Peyer's patch (tissue), 4 donors: ENCODE measurements around the gene NKAIN2. TPM values are rescaled to one million over a fixed set of nuclear protein-coding genes. Genes with fewer than 3 reads are reported as not detected.
A peak's percentile ranks its signal among the peaks of the same experiment; 100 is the strongest.

Experiments
- DNase-seq, 3 donors: peaks; one replicate each; pipeline ENCODE4 v3.0.0-alpha.2; 2017 to 2019
- H3K27ac ChIP-seq, 4 donors: fragments of 200-600 bp; sonication (generic); one replicate each; pipeline ENCODE4 v1.5.1; 2016 to 2019
- H3K27me3 ChIP-seq, 2 donors: fragments of 200-600 bp; sonication (generic); one replicate each; pipeline ENCODE4 v1.5.1; 2019
- H3K36me3 ChIP-seq, 3 donors: fragments of 200-600 bp; sonication (generic); one replicate each; pipeline ENCODE4 v1.5.1; 2016 to 2019
- H3K4me1 ChIP-seq, 4 donors: fragments of 200-600 bp; sonication (generic); one replicate each; pipeline ENCODE4 v1.5.1; 2016 to 2019
- H3K4me3 ChIP-seq, 4 donors: fragments of 200-600 bp; sonication (generic); 1 replicate in 3 of 4; 2 replicates in 1 of 4; pipeline ENCODE4 v1.5.1; 2016 to 2019; ENCODE audit warnings: mild to moderate bottlenecking in 1 of 4
- H3K9me3 ChIP-seq, 4 donors: fragments of 200-600 bp; sonication (generic); one replicate each; pipeline ENCODE4 v1.5.1; 2016 to 2019; ENCODE audit warnings: mild to moderate bottlenecking in 1 of 4
- POLR2A ChIP-seq, 2 donors: fragments of 450-650 bp; IDR thresholded peaks; one replicate each; pipeline ENCODE4 v1.5.1; 2017; ENCODE audit warnings: antibody characterized with exemption in 2 of 2, mild to moderate bottlenecking in 2 of 2, moderate library complexity in 2 of 2
- total RNA-seq, 4 donors: library from RNA; depleted of rRNA; stranded (reverse); fragments of >200 nt; gene quantifications; one replicate each; pipeline ENCODE4 v1.1.0, GENCODE V29; 2016
- TF ChIP-seq, protein P1 (sequence below), 6 experiments: fragments of 450-650 bp in 4 of 6; fragments of 200-600 bp in 2 of 6; sonication (generic) in 1 of 6; IDR thresholded peaks; one replicate each; pipeline ENCODE4 v1.5.1; 2017 to 2019; ENCODE audit warnings: antibody characterized with exemption in 6 of 6, mild to moderate bottlenecking in 3 of 6, moderate library complexity in 1 of 6

NKAIN2 gene
- total RNA-seq, 4 donors from 2014 or later, result not detected

DNA sequence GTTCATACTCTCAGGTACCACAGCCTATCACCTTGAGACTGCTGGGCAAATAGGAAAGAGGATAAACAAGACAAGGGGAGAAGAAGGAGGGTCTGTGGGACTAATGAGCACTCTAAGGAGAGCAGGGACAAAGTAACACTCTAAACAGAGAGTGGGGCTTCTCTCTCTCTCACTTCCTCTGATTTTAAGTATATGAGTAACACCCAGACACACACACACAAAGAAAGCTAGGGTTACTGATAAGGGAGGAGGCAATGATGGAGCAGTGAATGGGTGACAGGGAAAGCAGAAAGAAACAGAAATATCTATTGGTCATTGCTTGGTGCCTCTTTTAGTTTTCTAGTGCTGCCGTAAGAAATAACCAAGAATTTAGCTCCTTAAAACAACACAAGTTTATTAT, 1062.4 kb downstream of the NKAIN2 start:
- TF ChIP-seq, protein P1, sequence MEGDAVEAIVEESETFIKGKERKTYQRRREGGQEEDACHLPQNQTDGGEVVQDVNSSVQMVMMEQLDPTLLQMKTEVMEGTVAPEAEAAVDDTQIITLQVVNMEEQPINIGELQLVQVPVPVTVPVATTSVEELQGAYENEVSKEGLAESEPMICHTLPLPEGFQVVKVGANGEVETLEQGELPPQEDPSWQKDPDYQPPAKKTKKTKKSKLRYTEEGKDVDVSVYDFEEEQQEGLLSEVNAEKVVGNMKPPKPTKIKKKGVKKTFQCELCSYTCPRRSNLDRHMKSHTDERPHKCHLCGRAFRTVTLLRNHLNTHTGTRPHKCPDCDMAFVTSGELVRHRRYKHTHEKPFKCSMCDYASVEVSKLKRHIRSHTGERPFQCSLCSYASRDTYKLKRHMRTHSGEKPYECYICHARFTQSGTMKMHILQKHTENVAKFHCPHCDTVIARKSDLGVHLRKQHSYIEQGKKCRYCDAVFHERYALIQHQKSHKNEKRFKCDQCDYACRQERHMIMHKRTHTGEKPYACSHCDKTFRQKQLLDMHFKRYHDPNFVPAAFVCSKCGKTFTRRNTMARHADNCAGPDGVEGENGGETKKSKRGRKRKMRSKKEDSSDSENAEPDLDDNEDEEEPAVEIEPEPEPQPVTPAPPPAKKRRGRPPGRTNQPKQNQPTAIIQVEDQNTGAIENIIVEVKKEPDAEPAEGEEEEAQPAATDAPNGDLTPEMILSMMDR (IDR thresholded peaks at IDR 0.05), result no peak
- no peak for TF ChIP-seq POLR2A (IDR thresholded peaks at IDR 0.05)
- no peaks in the 10 kb centered on the region for H3K4me1 ChIP-seq
- no peaks in the 10 kb centered on the region for H3K9me3 ChIP-seq
- no peaks in the 10 kb centered on the region for H3K27me3 ChIP-seq
- H3K36me3 ChIP-seq, result no peaks in the 10 kb centered on the region
- DNase-seq, result no peak
- H3K4me3 ChIP-seq, result no peak overlapping the region
- H3K27ac ChIP-seq, result no peak overlapping the region

DNA sequence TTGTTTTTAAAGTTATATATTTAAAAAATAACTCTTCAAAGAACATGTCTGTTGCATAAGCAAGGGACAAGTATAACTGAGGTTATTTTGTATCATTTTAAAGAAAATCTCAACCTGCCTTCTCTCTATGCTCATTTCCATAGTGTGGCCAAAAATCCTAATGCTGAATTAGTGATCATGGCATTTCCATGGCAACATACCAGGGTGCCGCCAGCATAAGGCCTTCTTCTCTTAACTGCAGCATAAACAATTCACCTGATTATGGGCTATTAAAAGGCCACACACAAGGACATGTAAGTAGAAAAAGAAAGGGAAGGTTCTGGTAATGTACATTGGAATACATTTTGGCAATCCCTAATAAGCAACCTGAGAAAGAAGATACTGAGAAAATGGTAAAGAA, 1063.5 kb downstream of the NKAIN2 start:
- DNase-seq, result no peak
- TF ChIP-seq, protein P1 (IDR thresholded peaks at IDR 0.05), result no peak
- TF ChIP-seq POLR2A (IDR thresholded peaks at IDR 0.05), result no peak
- no peak overlapping the region for H3K4me3 ChIP-seq
- H3K27ac ChIP-seq, result no peak overlapping the region
- H3K36me3 ChIP-seq, result no peaks in the 10 kb centered on the region
- H3K9me3 ChIP-seq, result no peaks in the 10 kb centered on the region
- no peaks in the 10 kb centered on the region for H3K4me1 ChIP-seq
- no peaks in the 10 kb centered on the region for H3K27me3 ChIP-seq

DNA sequence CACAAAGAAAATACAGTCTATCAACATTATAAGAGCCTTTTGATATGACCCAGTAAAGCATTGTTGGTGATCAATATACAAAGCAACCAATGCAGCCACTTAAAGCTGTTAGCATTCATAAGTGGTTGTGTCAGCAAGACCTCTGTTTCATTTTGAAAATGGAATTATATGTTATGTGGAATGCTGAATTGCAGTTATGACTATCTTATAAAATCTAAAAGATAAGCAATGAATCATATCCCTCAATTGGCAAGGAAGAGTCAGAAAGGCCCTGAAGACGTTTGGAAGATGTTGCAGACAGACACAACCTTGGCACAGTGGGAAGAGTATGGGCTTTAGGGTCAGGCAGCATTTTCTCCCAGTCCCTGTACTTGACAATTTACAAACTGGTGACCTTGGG, 1064.8 kb downstream of the NKAIN2 start:
- Histone ChIP-seq H3K9me3 (no peaks in the 10 kb centered on the region), H3K27me3 (no peaks in the 10 kb centered on the region), H3K27ac (no peak overlapping the region), H3K36me3 (no peaks in the 10 kb centered on the region), H3K4me3 (no peak overlapping the region), H3K4me1 (no peaks in the 10 kb centered on the region)
- TF ChIP-seq, protein P1 (IDR thresholded peaks at IDR 0.05), result no peak
- no peak for TF ChIP-seq POLR2A (IDR thresholded peaks at IDR 0.05)
- DNase-seq, result no peak

DNA sequence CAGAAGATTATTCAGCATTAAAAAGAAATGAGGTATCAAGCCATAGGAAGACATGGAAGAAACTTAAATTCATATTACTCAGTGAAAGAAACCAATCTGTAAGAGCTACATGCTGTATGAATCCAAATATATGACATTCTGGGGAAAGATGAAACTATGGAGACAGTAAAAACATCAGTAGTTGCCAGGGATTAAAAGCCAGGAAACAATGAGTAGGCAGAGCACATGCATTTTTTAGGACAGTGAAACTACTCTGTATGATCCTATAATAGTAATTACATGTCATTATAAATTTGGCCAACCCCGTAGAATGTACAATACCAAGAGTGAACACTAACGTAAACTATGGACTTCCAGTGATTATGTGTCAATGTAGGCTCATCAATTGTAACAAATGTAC, 1065.8 kb downstream of the NKAIN2 start:
- H3K9me3 ChIP-seq, result no peaks in the 10 kb centered on the region
- no peaks in the 10 kb centered on the region for H3K27me3 ChIP-seq
- H3K27ac ChIP-seq, result no peak overlapping the region
- H3K4me1 ChIP-seq, result no peaks in the 10 kb centered on the region
- no peak overlapping the region for H3K4me3 ChIP-seq
- TF ChIP-seq POLR2A (IDR thresholded peaks at IDR 0.05), result no peak
- TF ChIP-seq, protein P1 (IDR thresholded peaks at IDR 0.05), result no peak
- no peaks in the 10 kb centered on the region for H3K36me3 ChIP-seq
- DNase-seq, result no peak

DNA sequence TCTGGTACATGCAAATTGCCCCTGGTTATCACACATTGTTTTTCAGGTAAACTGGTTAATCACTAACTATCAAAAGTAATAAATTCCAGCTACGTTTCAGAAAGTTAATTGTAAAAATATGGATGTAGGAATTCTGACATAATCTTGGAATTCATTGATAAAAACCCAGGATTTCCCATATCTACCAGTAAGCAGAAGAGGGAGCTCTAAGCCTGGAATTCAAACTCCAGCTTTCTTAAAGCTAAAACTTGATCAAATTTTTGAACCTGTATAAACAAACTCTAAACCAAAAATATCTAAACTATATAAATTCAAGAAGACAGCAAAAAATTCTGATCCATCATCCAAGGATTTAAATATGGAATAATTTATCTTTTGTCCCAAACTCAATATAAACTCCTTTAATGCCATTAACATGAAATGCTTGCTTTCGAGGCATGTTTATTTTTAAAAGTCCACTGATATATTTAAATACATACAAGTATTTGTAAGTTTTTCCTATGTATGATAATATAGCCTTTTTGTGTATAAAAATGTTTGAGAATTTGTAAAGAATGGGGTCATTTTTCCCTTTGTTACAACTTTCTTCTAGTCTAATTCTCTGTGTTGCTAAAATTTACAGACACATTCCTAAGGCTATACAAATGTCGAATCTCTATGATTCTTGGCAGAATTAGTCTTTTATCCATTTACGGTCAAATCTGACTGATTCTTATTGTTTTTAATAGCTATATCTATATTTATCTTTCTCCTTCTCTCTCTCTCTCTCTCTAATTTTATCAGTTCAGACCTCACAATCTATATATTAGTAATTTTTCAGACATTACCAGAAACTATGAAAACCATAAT, 1067.2 kb downstream of the NKAIN2 start:
- H3K9me3 ChIP-seq, result no peaks in the 10 kb centered on the region
- DNase-seq, result no peak
- no peak overlapping the region for H3K4me3 ChIP-seq
- H3K27ac ChIP-seq, result no peak overlapping the region
- H3K27me3 ChIP-seq, result no peaks in the 10 kb centered on the region
- no peaks in the 10 kb centered on the region for H3K4me1 ChIP-seq
- TF ChIP-seq, protein P1 (IDR thresholded peaks at IDR 0.05), result peak in 4 of 6 experiments; percentile 41 to 85 (median 70)
- no peak for TF ChIP-seq POLR2A (IDR thresholded peaks at IDR 0.05)
- H3K36me3 ChIP-seq, result no peaks in the 10 kb centered on the region
